Esophagus squamous epithelium (tissue), 5 donors: ENCODE results near the gene RAB36. TPM values are rescaled to one million over a fixed set of nuclear protein-coding genes. Genes with fewer than 3 reads are reported as not detected.

Source experiments
- DNase-seq: peaks from one replicate; lab custom pipeline; 2025; lab: John Stamatoyannopoulos, UW
- H3K27ac ChIP-seq, 4 donors: fragments of 200-600 bp; sonication (generic); one replicate each; pipeline ENCODE4 v1.5.1; 2016 to 2019; ENCODE audit warnings: mild to moderate bottlenecking in 1 of 4
- H3K27me3 ChIP-seq, 4 donors: fragments of 200-600 bp; sonication (generic); 1 replicate in 3 of 4; 2 replicates in 1 of 4; pipeline versions ENCODE4 v1.5.1 to v1.6.0; 2017 to 2021; ENCODE audit warnings: antibody characterized with exemption in 1 of 4
- H3K36me3 ChIP-seq, 3 donors: fragments of 200-600 bp; sonication (generic); one replicate each; pipeline ENCODE4 v1.5.1; 2016 to 2019
- H3K4me1 ChIP-seq, 3 donors: fragments of 200-600 bp; sonication (generic); one replicate each; pipeline ENCODE4 v1.5.1; 2017 to 2019
- H3K4me3 ChIP-seq, 4 donors: fragments of 200-600 bp; sonication (generic); 1 replicate in 3 of 4; 2 replicates in 1 of 4; pipeline ENCODE4 v1.5.1; 2016 to 2019; ENCODE audit warnings: mild to moderate bottlenecking in 2 of 4, moderate library complexity in 1 of 4
- H3K9me3 ChIP-seq, 3 donors: fragments of 200-600 bp; sonication (generic); one replicate each; pipeline ENCODE4 v1.5.1; 2016 to 2019
- POLR2A ChIP-seq, 4 donors: fragments of 450-650 bp; IDR thresholded peaks; one replicate each; pipeline ENCODE4 v1.6.1; 2017; ENCODE audit warnings: antibody characterized with exemption in 4 of 4, mild to moderate bottlenecking in 4 of 4, moderate library complexity in 3 of 4
- WGBS, 2 donors: methylation state at CpG; one replicate each; pipeline ENCODE4 v1.1.5; 2018; 5-methylcytosine and 5-hydroxymethylcytosine counted together
- intact Hi-C: fragments of 100-400 bp; cut with DNase I; formaldehyde crosslinking; loops from one replicate; pipeline ENCODE4 v1.15.0; 2022
- total RNA-seq, 4 donors: library from RNA; depleted of rRNA; stranded (reverse); fragments of >200 nt; gene quantifications; one replicate each; pipeline ENCODE4 v1.1.0, GENCODE V29; 2016
- TF ChIP-seq, protein P1 (sequence below), 6 experiments: fragments of 450-650 bp in 4 of 6; fragments of 200-600 bp in 2 of 6; sonication (generic) in 2 of 6; IDR thresholded peaks; one replicate each; pipeline ENCODE4 v1.5.1; 2016 to 2019; ENCODE audit warnings: antibody characterized with exemption in 6 of 6, mild to moderate bottlenecking in 4 of 6, moderate library complexity in 4 of 6
- donor health status: DM: yes; HTN: yes; CAD: no.

Gene RAB36
- total RNA-seq: 1 to 10 TPM; 1.4 to 3.9 (median 2.3) TPM

- TF ChIP-seq, protein P1, sequence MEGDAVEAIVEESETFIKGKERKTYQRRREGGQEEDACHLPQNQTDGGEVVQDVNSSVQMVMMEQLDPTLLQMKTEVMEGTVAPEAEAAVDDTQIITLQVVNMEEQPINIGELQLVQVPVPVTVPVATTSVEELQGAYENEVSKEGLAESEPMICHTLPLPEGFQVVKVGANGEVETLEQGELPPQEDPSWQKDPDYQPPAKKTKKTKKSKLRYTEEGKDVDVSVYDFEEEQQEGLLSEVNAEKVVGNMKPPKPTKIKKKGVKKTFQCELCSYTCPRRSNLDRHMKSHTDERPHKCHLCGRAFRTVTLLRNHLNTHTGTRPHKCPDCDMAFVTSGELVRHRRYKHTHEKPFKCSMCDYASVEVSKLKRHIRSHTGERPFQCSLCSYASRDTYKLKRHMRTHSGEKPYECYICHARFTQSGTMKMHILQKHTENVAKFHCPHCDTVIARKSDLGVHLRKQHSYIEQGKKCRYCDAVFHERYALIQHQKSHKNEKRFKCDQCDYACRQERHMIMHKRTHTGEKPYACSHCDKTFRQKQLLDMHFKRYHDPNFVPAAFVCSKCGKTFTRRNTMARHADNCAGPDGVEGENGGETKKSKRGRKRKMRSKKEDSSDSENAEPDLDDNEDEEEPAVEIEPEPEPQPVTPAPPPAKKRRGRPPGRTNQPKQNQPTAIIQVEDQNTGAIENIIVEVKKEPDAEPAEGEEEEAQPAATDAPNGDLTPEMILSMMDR (IDR thresholded peaks at IDR 0.05): no peak
- no peak for TF ChIP-seq POLR2A (IDR thresholded peaks at IDR 0.05)
- no peaks in the 10 kb centered on the region for H3K27me3 ChIP-seq
- peak within 1 kb of the TSS; percentile 23 to 71 (median 49) for H3K4me3 ChIP-seq
- intact Hi-C loops: no loop called here
- H3K27ac ChIP-seq: peak within 1 kb of the TSS; percentile 61 to 85 (median 72)
- peaks cover 0 to 5% (median 0%) of the 10 kb centered on the region in 3 donors for H3K36me3 ChIP-seq
- H3K9me3 ChIP-seq: no peaks in the 10 kb centered on the region
- 10 to 17% methylated on average over 12 to 26 of the region's 62 CpGs for WGBS, 2 donors
- DNase-seq: peak; percentile 92
- peaks cover 19 to 81% (median 48%) of the 10 kb centered on the region in 3 donors for H3K4me1 ChIP-seq
Observed at GRCh38 chr22:23144932-23145877, at the start of gene RAB36. TSS of gene RAB36 (plus strand) at chr22:23145477. CDS start at chr22:23146617, 1,140 bp downstream.

DNA sequence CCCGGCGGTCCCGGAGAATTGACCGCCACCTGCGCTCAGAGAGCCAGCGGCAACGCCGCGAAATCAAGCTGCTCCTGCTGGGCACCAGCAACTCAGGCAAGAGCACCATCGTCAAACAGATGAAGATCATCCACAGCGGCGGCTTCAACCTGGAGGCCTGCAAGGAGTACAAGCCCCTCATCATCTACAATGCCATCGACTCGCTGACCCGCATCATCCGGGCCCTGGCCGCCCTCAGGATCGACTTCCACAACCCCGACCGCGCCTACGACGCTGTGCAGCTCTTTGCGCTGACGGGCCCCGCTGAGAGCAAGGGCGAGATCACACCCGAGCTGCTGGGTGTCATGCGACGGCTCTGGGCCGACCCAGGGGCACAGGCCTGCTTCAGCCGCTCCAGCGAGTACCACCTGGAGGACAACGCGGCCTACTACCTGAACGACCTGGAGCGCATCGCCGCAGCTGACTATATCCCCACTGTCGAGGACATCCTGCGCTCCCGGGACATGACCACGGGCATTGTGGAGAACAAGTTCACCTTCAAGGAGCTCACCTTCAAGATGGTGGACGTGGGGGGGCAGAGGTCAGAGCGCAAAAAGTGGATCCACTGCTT lies 49.4 kb upstream of the RAB36 start:
- H3K4me1 ChIP-seq: peaks cover 6 to 26% (median 12%) of the 10 kb centered on the region in 3 donors
- 87 to 96% methylated on average over 10 to 17 of the region's 45 CpGs for WGBS, 2 donors
- no peak overlapping the region for H3K4me3 ChIP-seq
- no peaks in the 10 kb centered on the region for H3K9me3 ChIP-seq
- TF ChIP-seq, protein P1 (IDR thresholded peaks at IDR 0.05): no peak
- no peak for TF ChIP-seq POLR2A (IDR thresholded peaks at IDR 0.05)
- intact Hi-C loops: no loop called here
- no peaks in the 10 kb centered on the region for H3K27me3 ChIP-seq
- no peak overlapping the region for H3K27ac ChIP-seq
- H3K36me3 ChIP-seq: no peaks in the 10 kb centered on the region
- DNase-seq: no peak

DNA sequence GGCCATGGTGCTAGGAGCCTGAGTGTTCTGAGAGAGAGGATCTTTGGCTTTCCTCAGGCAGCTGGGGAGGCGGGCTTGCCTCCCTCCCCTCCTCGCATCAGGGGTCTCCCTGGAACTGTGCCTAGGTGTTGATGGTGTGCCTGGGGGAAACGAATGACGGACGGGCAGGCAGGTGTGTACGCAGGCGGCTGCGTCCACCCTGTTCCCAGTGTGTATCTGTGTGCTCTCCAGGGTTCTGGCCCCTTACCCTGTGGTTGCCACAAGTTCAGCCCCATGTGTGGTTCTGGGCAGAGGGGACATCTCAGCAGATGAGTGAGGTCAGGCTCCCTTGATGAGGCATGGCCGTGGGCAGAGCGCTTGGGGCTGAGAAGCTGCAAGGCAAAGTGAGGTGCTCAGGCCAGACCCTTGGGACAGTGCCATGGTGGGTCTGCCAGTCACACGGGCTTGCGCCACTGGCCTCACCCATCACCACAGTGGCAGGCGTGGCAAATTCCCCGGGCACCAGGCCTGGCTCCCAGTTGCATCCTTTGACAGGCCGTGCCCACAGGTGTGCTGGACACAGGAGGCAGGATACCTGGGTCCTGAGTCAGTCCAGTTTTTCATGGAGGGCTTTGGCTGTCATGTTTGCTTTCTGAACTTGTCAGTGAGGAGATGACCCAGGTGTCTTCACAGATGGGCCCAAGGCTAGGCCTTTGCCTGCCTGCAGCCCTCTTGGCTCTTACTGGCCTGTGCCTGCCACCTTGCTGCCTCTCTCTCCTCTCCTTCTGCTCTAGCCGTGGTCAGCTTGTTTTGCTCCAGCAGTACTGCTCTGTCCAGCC lies 47.7 kb upstream of the RAB36 start:
- Histone ChIP-seq H3K27me3 (no peaks in the 10 kb centered on the region), H3K9me3 (no peaks in the 10 kb centered on the region), H3K4me1 (peaks cover 6 to 26% (median 12%) of the 10 kb centered on the region in 3 donors), H3K4me3 (no peak overlapping the region), H3K27ac (peak overlapping the region; percentile 22 to 66 (median 56)), H3K36me3 (no peaks in the 10 kb centered on the region)
- TF ChIP-seq POLR2A (IDR thresholded peaks at IDR 0.05): no peak
- intact Hi-C loops: no loop called here
- DNase-seq: no peak
- WGBS, 2 donors: 50 to 88% methylated on average over 1 to 5 of the region's 16 CpGs

GRCh38 chr22:23098230-23098705 lies 47.0 kb upstream of the RAB36 start:
- TF ChIP-seq, protein P1 (IDR thresholded peaks at IDR 0.05): no peak
- H3K4me3 ChIP-seq: no peak overlapping the region
- 81 to 83% methylated on average over 4 to 5 of the region's 5 CpGs for WGBS, 2 donors
- peak overlapping the region; percentile 22 to 66 (median 56) for H3K27ac ChIP-seq
- no peaks in the 10 kb centered on the region for H3K36me3 ChIP-seq
- no peak for DNase-seq
- intact Hi-C loops: no loop called here
- H3K9me3 ChIP-seq: no peaks in the 10 kb centered on the region
- no peaks in the 10 kb centered on the region for H3K27me3 ChIP-seq
- H3K4me1 ChIP-seq: peaks cover 6 to 26% (median 12%) of the 10 kb centered on the region in 3 donors
